AG04449 (cell line): ENCODE measurements around the gene HMGCS2.

Experiments
- CTCF ChIA-PET: fragments of 350-600 bp; formaldehyde crosslinking; extraction: SDS; loops from one replicate; lab custom pipeline; 2021; ENCODE audit warnings: antibody characterized with exemption; lab: Yijun Ruan, JAX
- POLR2A ChIA-PET: fragments of 400-600, 350-600 bp; formaldehyde crosslinking; extraction: SDS; loops from one replicate; lab custom pipeline; 2020; ENCODE audit warnings: antibody characterized with exemption, inconsistent platforms; lab: Yijun Ruan, JAX
- DNase-seq: peaks from one replicate; pipeline ENCODE4 v3.0.0-alpha.2; 2010; ENCODE audit warnings: low read depth, low spot score
- H3K4me3 ChIP-seq: 2 replicates; pipeline ENCODE4 v1.5.1; 2011; ENCODE audit warnings: low read depth, mild to moderate bottlenecking, control low read depth, low read length
- TF ChIP-seq, protein P1 (sequence below): IDR thresholded peaks from one replicate; pipeline ENCODE4 v1.5.1; 2011; ENCODE audit warnings: mild to moderate bottlenecking, moderate library complexity, low read length, control low read depth, inconsistent platforms; ENCODE audit not compliant: insufficient read depth; ENCODE audit errors: missing control alignments

HMGCS2 gene

DNA sequence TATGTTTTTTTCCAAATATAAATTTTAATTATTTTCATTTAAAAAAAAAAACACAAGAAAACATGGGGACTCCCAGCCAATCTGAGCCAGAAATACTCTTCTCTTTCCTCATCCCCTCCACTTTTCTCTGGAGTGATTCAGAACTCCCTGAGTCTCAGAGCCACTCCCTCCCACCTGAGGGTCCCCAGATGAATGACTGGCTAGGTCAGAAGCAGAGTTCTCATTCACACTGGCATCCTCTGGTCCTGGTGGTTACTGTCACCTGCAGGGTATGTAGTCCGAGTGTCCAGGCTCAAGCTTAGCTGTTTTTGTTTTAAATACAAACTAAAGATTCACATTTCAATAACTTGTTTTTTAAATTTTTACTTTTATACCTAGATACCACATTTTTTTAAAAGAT is 6.3 kb downstream of the HMGCS2 start:
- CTCF ChIA-PET: interaction anchor here (1.2 kb wide), 1 partner anchor 49 kb away, joined by 3 read pairs; no protein-coding TSS in a partner anchor

DNA sequence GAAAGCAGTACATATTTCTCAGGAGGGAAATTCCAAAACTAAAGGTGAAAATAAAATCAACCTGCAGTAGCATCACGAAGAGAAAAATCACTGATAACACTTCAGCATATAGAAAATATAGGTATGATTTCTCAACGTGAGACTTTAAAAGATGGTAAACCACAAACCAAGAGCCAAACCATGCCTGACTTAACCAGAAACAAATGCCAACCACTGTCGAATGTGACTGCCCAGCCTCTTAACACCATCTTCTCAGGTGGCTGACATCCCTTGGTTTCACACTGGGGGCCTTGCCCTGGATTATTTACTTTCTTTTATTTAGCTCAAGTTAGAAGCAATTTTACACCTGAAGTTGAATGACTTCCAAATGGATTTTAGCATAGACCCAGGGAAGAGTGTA is 10.1 kb downstream of the HMGCS2 start:
- CTCF ChIA-PET: interaction anchor here (8.9 kb wide), 1 partner anchor 14 kb away, joined by 77 read pairs; no protein-coding TSS in a partner anchor
- H3K4me3 ChIP-seq: no peak overlapping the region
- TF ChIP-seq, protein P1, sequence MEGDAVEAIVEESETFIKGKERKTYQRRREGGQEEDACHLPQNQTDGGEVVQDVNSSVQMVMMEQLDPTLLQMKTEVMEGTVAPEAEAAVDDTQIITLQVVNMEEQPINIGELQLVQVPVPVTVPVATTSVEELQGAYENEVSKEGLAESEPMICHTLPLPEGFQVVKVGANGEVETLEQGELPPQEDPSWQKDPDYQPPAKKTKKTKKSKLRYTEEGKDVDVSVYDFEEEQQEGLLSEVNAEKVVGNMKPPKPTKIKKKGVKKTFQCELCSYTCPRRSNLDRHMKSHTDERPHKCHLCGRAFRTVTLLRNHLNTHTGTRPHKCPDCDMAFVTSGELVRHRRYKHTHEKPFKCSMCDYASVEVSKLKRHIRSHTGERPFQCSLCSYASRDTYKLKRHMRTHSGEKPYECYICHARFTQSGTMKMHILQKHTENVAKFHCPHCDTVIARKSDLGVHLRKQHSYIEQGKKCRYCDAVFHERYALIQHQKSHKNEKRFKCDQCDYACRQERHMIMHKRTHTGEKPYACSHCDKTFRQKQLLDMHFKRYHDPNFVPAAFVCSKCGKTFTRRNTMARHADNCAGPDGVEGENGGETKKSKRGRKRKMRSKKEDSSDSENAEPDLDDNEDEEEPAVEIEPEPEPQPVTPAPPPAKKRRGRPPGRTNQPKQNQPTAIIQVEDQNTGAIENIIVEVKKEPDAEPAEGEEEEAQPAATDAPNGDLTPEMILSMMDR: no peak
- POLR2A ChIA-PET: no interaction called here
- no peak for DNase-seq

More for the DNA sequence above, 6.3 kb downstream of the HMGCS2 start:
- TF ChIP-seq, protein P1: no peak
- H3K4me3 ChIP-seq: no peak overlapping the region
- DNase-seq: no peak
- POLR2A ChIA-PET: no interaction called here

- no peak for DNase-seq
- ChIA-PET CTCF (interaction anchor here (8.9 kb wide), 1 partner anchor 8 kb away, joined by 77 read pairs; no protein-coding TSS in a partner anchor), POLR2A (no interaction called here)
- TF ChIP-seq, protein P1: no peak
- H3K4me3 ChIP-seq: no peak overlapping the region
These were observed 16.1 kb downstream of the HMGCS2 start for GRCh38 chr1:119752592-119752991.

DNA sequence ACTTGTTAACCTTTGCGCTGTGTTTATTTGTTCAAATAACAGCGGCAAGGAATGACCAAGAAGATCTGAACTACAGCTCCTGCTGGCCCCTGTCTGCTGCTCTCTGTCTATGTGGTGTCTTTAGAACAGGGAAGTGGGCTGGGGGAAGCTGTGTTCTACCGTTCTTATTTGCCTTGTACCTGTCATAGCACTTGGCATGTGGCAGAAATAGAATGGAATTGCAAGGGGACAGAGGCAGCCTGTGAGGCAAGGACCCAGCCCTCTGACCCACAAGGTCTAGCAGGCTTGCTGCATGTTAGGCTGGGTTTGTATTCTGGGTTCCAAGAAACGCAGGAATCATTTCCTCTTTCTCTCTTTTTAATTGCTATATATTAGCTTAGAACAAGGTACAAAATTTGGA is 20.7 kb downstream of the HMGCS2 start:
- no peak for DNase-seq
- POLR2A ChIA-PET: no interaction called here
- no peak overlapping the region for H3K4me3 ChIP-seq
- TF ChIP-seq, protein P1: no peak
- CTCF ChIA-PET: interaction anchor here (1.8 kb wide), 1 partner anchor 12 kb away, joined by 5 read pairs; no protein-coding TSS in a partner anchor

DNA sequence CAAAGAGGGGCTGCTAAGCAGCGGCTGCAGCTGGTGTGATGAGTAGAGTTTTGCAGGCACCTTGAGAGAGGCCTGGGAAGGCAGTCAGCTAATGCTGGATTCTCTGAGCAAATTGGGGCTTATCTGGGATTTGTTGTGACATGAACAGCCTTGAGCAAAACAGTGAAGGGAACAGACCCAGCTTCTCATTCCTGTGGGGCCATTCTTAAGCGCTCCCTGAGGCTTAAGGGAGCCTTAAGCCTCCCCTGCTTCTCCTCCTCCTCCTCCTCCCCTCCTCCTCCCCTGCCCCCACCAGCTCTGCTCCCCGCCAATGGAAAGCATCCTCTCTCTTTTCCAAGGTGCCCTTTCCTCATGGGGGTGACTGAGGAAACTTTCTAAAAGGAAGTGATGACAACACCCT is 21.3 kb downstream of the HMGCS2 start:
- TF ChIP-seq, protein P1: no peak
- ChIA-PET POLR2A (no interaction called here), CTCF (interaction anchor here (2.2 to 6.3 kb wide), 2 partner anchors 9 to 48 kb away, joined by 6 to 77 read pairs; no protein-coding TSS in a partner anchor)
- no peak overlapping the region for H3K4me3 ChIP-seq
- no peak for DNase-seq

GRCh38 chr1:119745034-119745433 is 23.7 kb downstream of the HMGCS2 start:
- CTCF ChIA-PET: interaction anchor here (0.8 to 6.3 kb wide), 20 partner anchors 8 to 203 kb away, joined by 3 to 77 read pairs (median 4); no protein-coding TSS in a partner anchor
- no peak overlapping the region for H3K4me3 ChIP-seq
- DNase-seq: no peak
- POLR2A ChIA-PET: no interaction called here
- TF ChIP-seq, protein P1: no peak
